Measurements from ENCODE around the gene TP53I3.

- no peak for TF ChIP-seq CTCF (IDR thresholded peaks at IDR 0.05)
- no peak for TF ChIP-seq POLR2AphosphoS5 (IDR thresholded peaks at IDR 0.05)
Observed at GRCh38 chr2:24123922-24124580, 39.4 kb upstream of the TP53I3 start.
